Psoas muscle (tissue), 8 donors: ENCODE results near the gene NPIPA3. TPM values are rescaled to one million over a fixed set of nuclear protein-coding genes. Genes with fewer than 3 reads are reported as not detected.
"Not testable (repeated sequence)": the region's sequence is repeated elsewhere in the genome, so short reads cannot be mapped to it uniquely, and the experiment has no call there.

Experiments used
- ATAC-seq, 4 donors: fragments of 200-7000 bp; cut with Tn5 transposase; one replicate each; pipeline ENCODE4 v1.9.1; 2020; ENCODE audit warnings: moderate library complexity in 3 of 4, mild to moderate bottlenecking in 2 of 4
- DNase-seq, 2 donors: peaks; one replicate each; pipeline ENCODE4 v3.0.0-alpha.2; 2020
- H3K27ac ChIP-seq: fragments of 200-600 bp; one replicate; pipeline ENCODE4 v1.8.0; 2022
- H3K27me3 ChIP-seq, 3 donors: fragments of 200-600 bp in 1 of 3; one replicate each; pipeline versions ENCODE4 v1.6.1 to v1.8.0; 2013 to 2022; ENCODE audit warnings: low read length in 2 of 3, mild to moderate bottlenecking in 2 of 3, moderate library complexity in 1 of 3; ENCODE audit not compliant: insufficient read depth in 3 of 3
- H3K36me3 ChIP-seq, 2 donors: fragments of 200-600 bp in 1 of 2; one replicate each; pipeline versions ENCODE4 v1.6.1 to v1.8.0; 2013 to 2022; ENCODE audit warnings: low read depth in 1 of 2, mild to moderate bottlenecking in 1 of 2, moderate library complexity in 1 of 2; ENCODE audit not compliant: insufficient read depth in 1 of 2
- H3K4me1 ChIP-seq: fragments of 200-600 bp; one replicate; pipeline ENCODE4 v1.8.0; 2022
- H3K4me3 ChIP-seq: fragments of 200-600 bp; one replicate; pipeline ENCODE4 v1.8.0; 2022; ENCODE audit warnings: mild to moderate bottlenecking
- H3K9me3 ChIP-seq: fragments of 200-600 bp; one replicate; pipeline ENCODE4 v1.8.0; 2022
- WGBS, 3 donors: extraction: QIAGEN DNeasy Blood & Tissue Kit; methylation state at CpG; one replicate each; pipeline versions ENCODE4 v1.1.6 to v1.1.7; 2013; 5-methylcytosine and 5-hydroxymethylcytosine counted together
- intact Hi-C, 2 donors: fragments of 100-400 bp; cut with DNase I; formaldehyde crosslinking; loops; one replicate each; pipeline versions ENCODE4 v1.11.0 to v1.14.2; 2022
- long read RNA-seq, 2 donors: library from polyadenylated mRNA; unstranded; transcript quantifications; one replicate each; pipeline ENCODE4 v2.0.0, GENCODE V29; 2021
- polyA plus RNA-seq, 3 donors: library from polyadenylated mRNA; stranded (reverse); fragments of 200-250 nt; gene quantifications; one replicate each; pipeline ENCODE4 v1.2.3, GENCODE V29; 2013
- total RNA-seq, 4 donors: library from RNA; stranded (reverse); fragmentation: NEBNext Ultra II Directional in 2 of 4; extraction: Animal tissue kit (Norgen Biotek cat#: 25700) in 2 of 4; gene quantifications; one replicate each; pipeline versions ENCODE4 v1.2.1 to v1.2.4, GENCODE V29; 2021 to 2023
- TF ChIP-seq, protein P1 (sequence below): fragments of 200-600 bp; IDR thresholded peaks from one replicate; pipeline ENCODE4 v1.8.0; 2022; ENCODE audit warnings: antibody characterized with exemption
- donor health status: healthy with polysubstance abuse.
- donor health status: DM: no; HTN: no; CAD: no; lungs with moderate emphysema.
- donor health status: Bipolar disorder and iron deficiency.
- donor health status: healthy.
- donor health status: DM: yes; HTN: yes; CAD: no.
- donor health status: DM: no; HTN: no; CAD: no.
- donor health status: DM: no; HTN: no; CAD: no.
- donor health status: DM: yes; HTN: yes; CAD: no.

NPIPA3 gene
- total RNA-seq (1 to 10 TPM; 1.4 to 4.5 (median 2.1) TPM), polyA plus RNA-seq (1 to 10 TPM in 2 of 3 donors, under 1 TPM in 1; 0.90 to 1.6 (median 1.4) TPM)
- long read RNA-seq, donor 1: 0 reads
- long read RNA-seq, donor 2: 0 reads

DNA sequence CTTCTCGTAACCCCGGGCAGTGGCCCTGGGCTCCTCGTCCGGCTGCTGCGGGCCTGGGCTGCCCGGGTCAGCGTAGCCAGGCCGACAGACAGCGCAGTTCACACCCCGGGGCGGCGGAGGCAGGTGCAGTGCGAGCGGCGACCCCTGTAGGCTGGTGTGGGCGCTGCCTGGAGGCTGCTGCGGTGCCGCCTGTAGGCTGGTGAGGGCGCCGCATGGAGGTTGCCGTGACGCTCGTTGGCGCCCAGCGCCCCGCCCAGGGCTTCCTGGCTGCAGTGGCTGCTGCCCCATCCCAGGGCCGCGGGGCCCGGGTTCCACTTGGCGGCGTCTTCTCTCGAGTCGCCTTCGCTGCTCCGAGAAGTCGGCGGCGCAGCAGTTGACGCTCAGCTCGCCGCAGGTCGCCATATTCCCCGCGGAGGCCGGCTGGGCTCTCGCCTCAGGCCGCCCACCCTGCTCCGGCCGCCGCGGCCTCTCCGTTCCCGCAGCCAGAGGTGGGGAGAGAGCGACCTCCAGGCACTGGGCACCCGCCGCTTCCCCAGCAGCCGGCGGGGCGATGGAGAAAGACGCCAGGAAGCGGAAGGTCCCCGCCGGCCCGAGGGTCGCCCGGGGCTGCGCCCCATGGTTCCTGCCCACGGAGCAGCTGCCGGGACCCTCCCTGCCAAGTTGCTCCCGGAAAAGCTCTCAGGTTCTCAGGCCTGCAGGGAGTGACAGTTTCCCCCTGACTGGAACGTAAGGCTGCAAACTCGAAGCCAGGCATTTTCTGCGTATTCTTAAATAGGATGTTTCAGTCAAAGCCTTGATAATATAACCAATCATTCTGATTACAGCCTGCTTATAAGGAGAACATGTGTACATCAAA, at the start of gene NPIPA3:
Gene NPIPA3 (plus strand): TSS at position 256 of the 856 bp plus-strand sequence. CDS start 5,533 bp downstream, outside the sequence.
- H3K4me1 ChIP-seq, H3K4me3 ChIP-seq, H3K36me3 ChIP-seq, H3K27ac ChIP-seq, H3K27me3 ChIP-seq, intact Hi-C loops, DNase-seq, H3K9me3 ChIP-seq: not testable (repeated sequence)
- WGBS, 3 donors: no CpG with 5 or more reads among the region's 73 CpGs
- ATAC-seq: peak; percentile 99 to 100 (median 99)

DNA sequence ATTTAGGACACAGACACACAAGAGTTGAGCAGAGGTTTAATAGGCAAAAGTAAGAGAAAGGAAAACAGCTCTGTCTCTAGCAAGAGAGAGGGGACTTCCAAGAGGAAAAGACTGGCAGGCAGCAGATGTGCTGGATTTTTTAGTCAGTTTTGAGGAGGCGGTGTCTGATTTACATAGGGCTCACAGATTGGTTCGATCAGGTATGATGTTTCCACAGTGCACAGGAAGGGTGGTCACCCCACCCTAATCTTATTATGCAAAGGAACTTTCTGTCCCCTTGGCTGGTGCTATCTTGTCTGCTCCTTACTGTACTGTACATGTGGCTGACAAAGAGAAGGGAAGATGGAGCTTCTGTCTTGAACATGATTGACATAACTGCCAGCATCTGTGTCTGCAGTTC, 45.1 kb upstream of the NPIPA3 start:
- no peak overlapping the region for H3K4me3 ChIP-seq
- H3K27ac ChIP-seq: no peak overlapping the region
- no peaks in the 10 kb centered on the region for H3K27me3 ChIP-seq
- WGBS, 3 donors: 40 to 74% (median 57%) methylated on average over 2 of the region's 2 CpGs
- ATAC-seq (no peak), DNase-seq (no peak)
- intact Hi-C loops: no loop called here
- peaks cover 21 to 99% of the 10 kb centered on the region in 2 donors for H3K36me3 ChIP-seq
- no peaks in the 10 kb centered on the region for H3K9me3 ChIP-seq
- TF ChIP-seq, protein P1, sequence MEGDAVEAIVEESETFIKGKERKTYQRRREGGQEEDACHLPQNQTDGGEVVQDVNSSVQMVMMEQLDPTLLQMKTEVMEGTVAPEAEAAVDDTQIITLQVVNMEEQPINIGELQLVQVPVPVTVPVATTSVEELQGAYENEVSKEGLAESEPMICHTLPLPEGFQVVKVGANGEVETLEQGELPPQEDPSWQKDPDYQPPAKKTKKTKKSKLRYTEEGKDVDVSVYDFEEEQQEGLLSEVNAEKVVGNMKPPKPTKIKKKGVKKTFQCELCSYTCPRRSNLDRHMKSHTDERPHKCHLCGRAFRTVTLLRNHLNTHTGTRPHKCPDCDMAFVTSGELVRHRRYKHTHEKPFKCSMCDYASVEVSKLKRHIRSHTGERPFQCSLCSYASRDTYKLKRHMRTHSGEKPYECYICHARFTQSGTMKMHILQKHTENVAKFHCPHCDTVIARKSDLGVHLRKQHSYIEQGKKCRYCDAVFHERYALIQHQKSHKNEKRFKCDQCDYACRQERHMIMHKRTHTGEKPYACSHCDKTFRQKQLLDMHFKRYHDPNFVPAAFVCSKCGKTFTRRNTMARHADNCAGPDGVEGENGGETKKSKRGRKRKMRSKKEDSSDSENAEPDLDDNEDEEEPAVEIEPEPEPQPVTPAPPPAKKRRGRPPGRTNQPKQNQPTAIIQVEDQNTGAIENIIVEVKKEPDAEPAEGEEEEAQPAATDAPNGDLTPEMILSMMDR: no peak
- H3K4me1 ChIP-seq: no peaks in the 10 kb centered on the region

DNA sequence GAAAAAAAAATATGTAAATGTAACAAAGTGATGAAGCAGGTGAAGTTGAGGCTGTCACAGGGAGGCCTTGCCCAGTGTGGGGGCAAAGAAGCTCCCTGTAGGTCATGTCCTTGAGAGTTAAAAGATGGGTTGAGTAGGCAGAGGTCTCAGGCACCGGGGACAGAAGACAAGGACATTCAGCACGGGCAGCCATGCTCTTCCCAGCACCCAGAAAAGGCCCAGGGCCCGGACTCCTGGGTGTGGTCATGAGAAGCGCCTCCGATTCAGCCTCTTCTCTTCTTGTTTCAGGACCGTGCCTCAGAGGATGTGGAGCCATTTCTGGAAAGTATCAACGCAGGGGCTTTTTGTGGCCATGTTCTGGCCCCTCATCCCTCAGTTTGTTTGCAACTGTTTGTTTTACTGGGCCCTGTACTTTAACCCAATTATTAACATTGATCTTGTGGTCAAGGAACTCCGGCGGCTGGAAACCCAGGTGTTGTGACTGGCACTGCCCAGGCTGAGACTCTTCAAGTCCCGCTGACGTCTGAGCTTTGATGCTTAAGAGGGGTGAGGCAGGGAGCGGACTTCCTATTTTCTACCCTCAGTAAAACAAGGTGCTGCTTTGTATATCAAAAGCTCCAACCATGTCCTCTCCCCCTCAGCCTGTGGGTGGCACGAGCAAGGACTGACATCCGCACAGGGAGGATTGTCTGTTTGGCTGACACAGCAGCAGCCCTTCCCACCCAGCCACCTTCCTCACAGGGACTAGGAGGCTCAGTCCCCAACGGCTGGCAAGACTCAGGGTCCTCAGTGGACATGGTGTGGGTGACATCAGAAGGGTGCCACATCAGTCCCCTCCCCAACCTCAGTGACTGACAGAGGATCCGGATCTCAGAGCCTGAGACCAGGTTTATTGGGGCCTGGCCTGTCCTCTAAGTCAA, 35.6 kb upstream of the NPIPA3 start:
- Histone ChIP-seq H3K4me1 (no peaks in the 10 kb centered on the region), H3K27ac (no peak overlapping the region), H3K27me3 (no peaks in the 10 kb centered on the region), H3K36me3 (peaks cover 11 to 55% of the 10 kb centered on the region in 2 donors), H3K9me3 (no peaks in the 10 kb centered on the region), H3K4me3 (no peak overlapping the region)
- 87 to 93% (median 89%) methylated on average over 16 of the region's 16 CpGs for WGBS, 3 donors
- ATAC-seq (no peak), DNase-seq (no peak)
- intact Hi-C loops: no loop called here
- TF ChIP-seq, protein P1: no peak

DNA sequence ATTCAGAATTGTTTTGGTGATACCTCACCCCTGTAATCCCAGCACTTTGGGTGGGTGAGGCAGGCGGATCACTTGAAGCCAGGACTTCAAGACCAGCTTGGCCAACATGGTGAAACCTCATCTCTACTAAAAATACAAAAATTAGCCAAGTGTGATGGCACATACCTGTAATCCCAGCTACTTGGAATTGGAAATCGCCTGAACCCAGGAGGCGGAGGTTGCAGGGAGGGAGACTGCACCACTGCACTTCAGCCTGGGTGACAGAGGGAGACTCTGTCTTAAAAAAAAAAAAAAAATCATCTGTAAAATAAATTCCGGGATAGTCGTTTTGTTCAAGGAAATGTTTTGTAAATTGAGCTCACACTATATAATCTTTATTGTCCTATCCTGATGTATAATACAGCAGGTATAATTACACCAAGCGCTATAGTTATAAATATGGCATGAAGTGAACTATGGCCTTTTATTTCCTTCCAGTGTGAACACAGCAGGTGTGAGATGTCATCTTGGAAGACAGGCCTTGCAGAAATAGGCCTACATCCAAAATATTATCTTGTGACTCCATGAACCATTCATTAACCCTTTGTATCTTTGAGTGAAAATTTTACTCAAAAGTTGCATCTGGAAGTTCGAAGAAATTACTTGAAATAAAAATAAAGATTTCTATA, 34.5 kb upstream of the NPIPA3 start:
- Histone ChIP-seq H3K27me3 (no peaks in the 10 kb centered on the region), H3K4me3 (no peak overlapping the region), H3K36me3 (peaks cover 9 to 44% of the 10 kb centered on the region in 2 donors), H3K9me3 (no peaks in the 10 kb centered on the region), H3K27ac (no peak overlapping the region), H3K4me1 (no peaks in the 10 kb centered on the region)
- intact Hi-C loops: no loop called here
- ATAC-seq (peak in 3 of 4 donors; percentile 37 to 62 (median 61)), DNase-seq (no peak)
- TF ChIP-seq, protein P1: no peak
- 59 to 68% (median 61%) methylated on average over 7 of the region's 7 CpGs for WGBS, 3 donors
